Muscle layer of colon (tissue), 2 donors: Measurements from ENCODE around the gene FHOD1.

ENCODE experiments used
- H3K27ac ChIP-seq: one replicate; pipeline ENCODE4 v1.7.0; 2013; ENCODE audit warnings: low read depth, mild to moderate bottlenecking, low read length, moderate library complexity
- H3K27me3 ChIP-seq, 2 donors: one replicate each; pipeline ENCODE4 v1.7.0; 2013; ENCODE audit warnings: low read length in 2 of 2, mild to moderate bottlenecking in 2 of 2; ENCODE audit not compliant: insufficient read depth in 2 of 2, control insufficient read depth in 1 of 2
- H3K36me3 ChIP-seq: one replicate; pipeline ENCODE4 v1.7.0; 2013; ENCODE audit warnings: mild to moderate bottlenecking, low read length; ENCODE audit not compliant: insufficient read depth
- H3K4me1 ChIP-seq: one replicate; pipeline ENCODE4 v1.7.0; 2013; ENCODE audit warnings: mild to moderate bottlenecking, low read length; ENCODE audit not compliant: insufficient read depth
- H3K4me3 ChIP-seq, 2 donors: one replicate each; pipeline ENCODE4 v1.7.0; 2013; ENCODE audit warnings: low read length in 2 of 2, low read depth in 1 of 2, mild to moderate bottlenecking in 1 of 2, moderate library complexity in 1 of 2
- H3K9ac ChIP-seq: one replicate; pipeline ENCODE4 v1.7.0; 2013; ENCODE audit warnings: low read length
- H3K9me3 ChIP-seq: one replicate; pipeline ENCODE4 v1.7.0; 2013; ENCODE audit warnings: mild to moderate bottlenecking, low read length
- donor health status: abdominal sarcoma.
- donor health status: Adenocarcinoma of cecum.

The FHOD1 gene

GRCh38 chr16:67245186-67245585 lies 2.1 kb downstream of the FHOD1 start:
- peak overlapping the region; percentile 31 for H3K27ac ChIP-seq
- no peak overlapping the region for H3K9ac ChIP-seq
- peaks cover 40% of the 10 kb centered on the region for H3K4me1 ChIP-seq
- peaks cover 12 to 18% of the 10 kb centered on the region in 2 donors for H3K27me3 ChIP-seq
- H3K36me3 ChIP-seq, result no peaks in the 10 kb centered on the region
- no peak overlapping the region for H3K4me3 ChIP-seq
- H3K9me3 ChIP-seq, result no peaks in the 10 kb centered on the region

GRCh38 chr16:67244387-67245185 lies 2.7 kb downstream of the FHOD1 start:
- Histone ChIP-seq H3K27ac (peak overlapping the region; percentile 31), H3K36me3 (no peaks in the 10 kb centered on the region), H3K9me3 (no peaks in the 10 kb centered on the region), H3K4me3 (no peak overlapping the region), H3K9ac (no peak overlapping the region), H3K4me1 (peaks cover 40% of the 10 kb centered on the region), H3K27me3 (peaks cover 6 to 12% of the 10 kb centered on the region in 2 donors)

- H3K9ac ChIP-seq, result no peak overlapping the region
- peaks cover 34% of the 10 kb centered on the region for H3K4me1 ChIP-seq
These were observed 3.8 kb downstream of the FHOD1 start for GRCh38 chr16:67243481-67243880.

GRCh38 chr16:67242138-67242730 lies 5.0 kb downstream of the FHOD1 start:
- H3K4me3 ChIP-seq, result no peak overlapping the region
- H3K36me3 ChIP-seq, result peaks cover 7% of the 10 kb centered on the region
- H3K4me1 ChIP-seq, result peaks cover 26% of the 10 kb centered on the region
- no peak overlapping the region for H3K9ac ChIP-seq
- H3K9me3 ChIP-seq, result no peaks in the 10 kb centered on the region
- no peaks in the 10 kb centered on the region for H3K27me3 ChIP-seq
- no peak overlapping the region for H3K27ac ChIP-seq

More at GRCh38 chr16:67243481-67243880, 3.8 kb downstream of the FHOD1 start:
- H3K36me3 ChIP-seq, result no peaks in the 10 kb centered on the region
- no peaks in the 10 kb centered on the region for H3K9me3 ChIP-seq
- no peak overlapping the region for H3K4me3 ChIP-seq
- peak overlapping the region; percentile 7 for H3K27ac ChIP-seq
- peaks cover 0 to 2% of the 10 kb centered on the region in 2 donors for H3K27me3 ChIP-seq

- no peak overlapping the region for H3K27ac ChIP-seq
- H3K9me3 ChIP-seq, result no peaks in the 10 kb centered on the region
- no peak overlapping the region for H3K4me3 ChIP-seq
- H3K27me3 ChIP-seq, result no peaks in the 10 kb centered on the region
- H3K9ac ChIP-seq, result no peak overlapping the region
- H3K4me1 ChIP-seq, result peaks cover 26% of the 10 kb centered on the region
- peaks cover 11% of the 10 kb centered on the region for H3K36me3 ChIP-seq
These were observed 6.0 kb downstream of the FHOD1 start for GRCh38 chr16:67241008-67241900.

- Histone ChIP-seq H3K27me3 (no peaks in the 10 kb centered on the region), H3K4me1 (peaks cover 22% of the 10 kb centered on the region), H3K27ac (no peak overlapping the region), H3K36me3 (peaks cover 17% of the 10 kb centered on the region), H3K4me3 (no peak overlapping the region), H3K9me3 (no peaks in the 10 kb centered on the region), H3K9ac (no peak overlapping the region)
These were observed 6.8 kb downstream of the FHOD1 start for GRCh38 chr16:67240506-67240905.

GRCh38 chr16:67238806-67239470 lies 8.3 kb downstream of the FHOD1 start:
- Histone ChIP-seq H3K4me1 (peaks cover 8% of the 10 kb centered on the region), H3K9me3 (no peaks in the 10 kb centered on the region), H3K27me3 (no peaks in the 10 kb centered on the region), H3K4me3 (no peak overlapping the region), H3K27ac (no peak overlapping the region), H3K9ac (no peak overlapping the region), H3K36me3 (peaks cover 18% of the 10 kb centered on the region)

- H3K4me1 ChIP-seq, result peaks cover 6% of the 10 kb centered on the region
- no peak overlapping the region for H3K4me3 ChIP-seq
- H3K27me3 ChIP-seq, result no peaks in the 10 kb centered on the region
- H3K36me3 ChIP-seq, result peaks cover 18% of the 10 kb centered on the region
- H3K9ac ChIP-seq, result no peak overlapping the region
- H3K27ac ChIP-seq, result no peak overlapping the region
- no peaks in the 10 kb centered on the region for H3K9me3 ChIP-seq
These were observed 9.1 kb downstream of the FHOD1 start for GRCh38 chr16:67238278-67238575.

GRCh38 chr16:67237396-67238277 lies 9.6 kb downstream of the FHOD1 start:
- Histone ChIP-seq H3K9me3 (no peaks in the 10 kb centered on the region), H3K4me1 (peaks cover 6% of the 10 kb centered on the region), H3K36me3 (peaks cover 18% of the 10 kb centered on the region), H3K27me3 (no peaks in the 10 kb centered on the region), H3K4me3 (no peak overlapping the region), H3K9ac (no peak overlapping the region), H3K27ac (no peak overlapping the region)

GRCh38 chr16:67236563-67237395 lies 10.5 kb downstream of the FHOD1 start:
- Histone ChIP-seq H3K4me3 (no peak overlapping the region), H3K27ac (no peak overlapping the region), H3K9ac (no peak overlapping the region), H3K36me3 (peaks cover 18% of the 10 kb centered on the region), H3K4me1 (peaks cover 6% of the 10 kb centered on the region), H3K27me3 (no peaks in the 10 kb centered on the region), H3K9me3 (no peaks in the 10 kb centered on the region)
